ENCODE results near the gene KCNJ4. TPM values are rescaled to one million over a fixed set of nuclear protein-coding genes. Genes with fewer than 3 reads are reported as not detected.

KCNJ4 gene
- total RNA-seq, 2 donors from 2014 or later: not detected

GRCh38 chr22:38441620-38442287 is 13.2 kb downstream of the KCNJ4 start:
- Mint-ChIP-seq H3K27ac (no peak overlapping the region), H3K4me1 (peaks cover 3% of the 10 kb centered on the region), H3K36me3 (ENCODE audit: low read depth) (no peaks in the 10 kb centered on the region), H3K4me3 (no peak overlapping the region), H3K27me3 (peaks cover 41% of the 10 kb centered on the region)
- no peak for ATAC-seq
- H3K9me3 ChIP-seq (ENCODE audit: control insufficient read depth, low read length, poor library complexity, severe bottlenecking): no peaks in the 10 kb centered on the region
- DNase-seq: no peak

GRCh38 chr22:38440747-38441350 is 14.2 kb downstream of the KCNJ4 start:
- DNase-seq (no peak), ATAC-seq (no peak)
- Mint-ChIP-seq H3K27me3 (peaks cover 35% of the 10 kb centered on the region), H3K36me3 (ENCODE audit: low read depth) (no peaks in the 10 kb centered on the region), H3K27ac (peak overlapping the region; percentile 72), H3K4me1 (peaks cover 3% of the 10 kb centered on the region), H3K4me3 (no peak overlapping the region)
- no peaks in the 10 kb centered on the region for H3K9me3 ChIP-seq (ENCODE audit: control insufficient read depth, low read length, poor library complexity, severe bottlenecking)

- Mint-ChIP-seq H3K27me3 (peaks cover 26% of the 10 kb centered on the region), H3K27ac (no peak overlapping the region), H3K4me1 (peaks cover 3% of the 10 kb centered on the region), H3K36me3 (ENCODE audit: low read depth) (no peaks in the 10 kb centered on the region), H3K4me3 (no peak overlapping the region)
- ATAC-seq (no peak), DNase-seq (no peak)
- no peaks in the 10 kb centered on the region for H3K9me3 ChIP-seq (ENCODE audit: control insufficient read depth, low read length, poor library complexity, severe bottlenecking)
Measured at GRCh38 chr22:38437416-38437815, 17.6 kb downstream of the KCNJ4 start.

DNA sequence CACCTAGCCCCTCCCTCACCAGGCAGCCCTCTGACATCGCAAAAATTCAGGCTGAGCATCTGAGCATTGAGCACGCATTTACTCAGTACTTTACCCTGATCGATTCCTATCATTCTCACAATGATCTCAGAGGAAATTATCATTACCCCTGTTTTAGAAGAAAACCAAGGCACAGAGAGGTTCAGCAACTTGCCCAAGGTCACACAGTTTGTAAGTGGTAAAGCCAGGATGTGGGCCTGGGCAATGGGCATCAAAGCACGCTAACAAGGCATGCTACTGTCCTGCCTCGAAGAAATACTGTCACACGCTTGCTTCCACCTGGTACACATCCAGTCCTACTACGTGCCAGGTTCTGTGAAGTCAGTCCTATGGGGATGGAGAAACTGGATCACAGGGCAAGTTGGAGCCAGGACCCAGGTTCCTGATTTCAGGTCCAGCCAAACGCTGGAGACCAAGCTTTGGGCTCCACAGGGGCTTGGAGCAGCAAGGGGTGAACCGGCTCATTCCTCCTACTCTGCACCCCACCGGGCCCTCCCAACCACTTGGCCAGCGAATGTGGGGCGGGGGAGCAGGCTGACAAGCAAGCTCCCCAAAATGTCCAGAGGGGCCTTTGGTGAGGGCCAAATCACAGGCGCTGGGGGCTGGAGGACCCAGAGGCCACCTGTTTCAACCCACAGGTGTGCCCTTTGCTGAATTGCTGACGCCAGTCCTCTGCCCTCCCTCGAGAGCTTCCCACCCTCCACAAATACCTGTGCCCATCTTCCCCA is 18.2 kb downstream of the KCNJ4 start:
- Mint-ChIP-seq H3K27ac (no peak overlapping the region), H3K4me1 (peaks cover 3% of the 10 kb centered on the region), H3K4me3 (no peak overlapping the region), H3K27me3 (peaks cover 26% of the 10 kb centered on the region), H3K36me3 (ENCODE audit: low read depth) (no peaks in the 10 kb centered on the region)
- no peaks in the 10 kb centered on the region for H3K9me3 ChIP-seq (ENCODE audit: control insufficient read depth, low read length, poor library complexity, severe bottlenecking)
- DNase-seq (no peak), ATAC-seq (no peak)

DNA sequence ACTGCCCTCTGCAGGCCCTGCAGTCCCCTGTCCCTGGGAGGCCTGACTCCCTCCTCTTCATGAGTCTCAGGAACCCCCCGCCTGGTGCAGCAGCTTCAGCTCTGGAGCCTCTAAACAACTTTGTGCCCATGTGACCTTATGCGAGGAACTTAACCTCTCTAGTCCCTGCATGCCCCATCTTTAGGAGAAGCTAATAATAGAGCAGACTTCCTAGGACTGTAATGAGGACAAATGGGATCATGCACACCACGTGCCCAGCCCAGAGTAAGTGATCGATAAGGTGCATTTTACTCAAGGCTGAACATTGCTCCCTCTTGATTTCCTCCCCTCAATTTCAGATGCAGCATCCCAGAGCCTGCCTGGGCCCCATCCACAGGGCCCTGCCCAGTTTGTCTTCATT is 19.0 kb downstream of the KCNJ4 start:
- H3K9me3 ChIP-seq (ENCODE audit: control insufficient read depth, low read length, poor library complexity, severe bottlenecking): no peaks in the 10 kb centered on the region
- no peaks in the 10 kb centered on the region for H3K4me1 Mint-ChIP-seq
- H3K27me3 Mint-ChIP-seq: peaks cover 21% of the 10 kb centered on the region
- no peak overlapping the region for H3K27ac Mint-ChIP-seq
- H3K36me3 Mint-ChIP-seq (ENCODE audit: low read depth): no peaks in the 10 kb centered on the region
- H3K4me3 Mint-ChIP-seq: no peak overlapping the region
- no peak for ATAC-seq
- no peak for DNase-seq

DNA sequence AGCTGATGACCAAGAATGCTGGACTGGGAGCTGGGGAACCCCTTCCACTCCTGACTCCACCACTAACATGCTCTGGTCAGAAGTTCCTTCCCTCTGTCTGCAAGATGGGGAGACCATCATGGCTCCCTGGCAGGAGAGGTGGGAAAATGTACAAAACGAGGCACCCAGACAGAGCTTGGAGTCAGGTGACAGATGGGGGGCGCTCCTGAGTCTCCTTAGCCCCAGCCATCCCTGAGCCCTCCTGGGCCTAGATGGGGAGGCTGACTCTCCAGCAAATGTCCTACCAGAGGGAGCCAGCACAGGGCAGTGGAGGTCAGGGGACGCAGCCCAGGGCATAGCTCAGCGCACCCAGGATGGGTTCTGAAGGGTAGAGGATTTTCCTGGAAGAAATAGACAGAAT is 20.0 kb downstream of the KCNJ4 start:
- peaks cover 13% of the 10 kb centered on the region for H3K27me3 Mint-ChIP-seq
- no peak overlapping the region for H3K4me3 Mint-ChIP-seq
- H3K9me3 ChIP-seq (ENCODE audit: control insufficient read depth, low read length, poor library complexity, severe bottlenecking): no peaks in the 10 kb centered on the region
- no peak overlapping the region for H3K27ac Mint-ChIP-seq
- no peak for DNase-seq
- no peaks in the 10 kb centered on the region for H3K36me3 Mint-ChIP-seq (ENCODE audit: low read depth)
- H3K4me1 Mint-ChIP-seq: no peaks in the 10 kb centered on the region
- ATAC-seq: no peak

GRCh38 chr22:38433871-38434270 is 21.1 kb downstream of the KCNJ4 start:
- no peaks in the 10 kb centered on the region for H3K36me3 Mint-ChIP-seq (ENCODE audit: low read depth)
- H3K27ac Mint-ChIP-seq: no peak overlapping the region
- peaks cover 13% of the 10 kb centered on the region for H3K27me3 Mint-ChIP-seq
- no peaks in the 10 kb centered on the region for H3K9me3 ChIP-seq (ENCODE audit: control insufficient read depth, low read length, poor library complexity, severe bottlenecking)
- no peak for ATAC-seq
- no peaks in the 10 kb centered on the region for H3K4me1 Mint-ChIP-seq
- DNase-seq: no peak
- H3K4me3 Mint-ChIP-seq: no peak overlapping the region

DNA sequence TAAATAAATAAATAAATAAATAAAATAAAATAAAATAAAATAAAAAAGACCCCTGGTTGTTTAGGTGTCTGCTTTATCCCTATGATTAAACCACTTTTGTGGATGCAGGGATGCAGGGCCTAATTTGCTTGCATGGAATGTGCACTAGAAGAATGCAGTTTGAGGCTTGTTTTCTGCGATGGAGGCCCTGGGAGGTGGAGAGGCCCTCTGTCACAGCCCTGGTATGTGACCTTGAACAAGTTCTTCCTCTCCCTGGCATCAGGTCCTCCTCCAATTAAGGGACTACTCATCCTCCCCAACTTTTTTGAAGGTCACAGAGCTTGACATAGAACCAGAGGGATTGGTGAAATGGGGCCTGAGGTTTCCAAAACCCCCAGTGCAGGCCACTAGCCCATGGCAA is 22.7 kb downstream of the KCNJ4 start:
- no peak overlapping the region for H3K4me3 Mint-ChIP-seq
- no peak for ATAC-seq

GRCh38 chr22:38431266-38432010 is 23.6 kb downstream of the KCNJ4 start:
- ATAC-seq (no peak), DNase-seq (no peak)
- no peaks in the 10 kb centered on the region for H3K36me3 Mint-ChIP-seq (ENCODE audit: low read depth)
- H3K27me3 Mint-ChIP-seq: peaks cover 13% of the 10 kb centered on the region
- H3K27ac Mint-ChIP-seq: no peak overlapping the region
- no peaks in the 10 kb centered on the region for H3K4me1 Mint-ChIP-seq
- no peak overlapping the region for H3K4me3 Mint-ChIP-seq
- H3K9me3 ChIP-seq (ENCODE audit: control insufficient read depth, low read length, poor library complexity, severe bottlenecking): no peaks in the 10 kb centered on the region

More for the DNA sequence above, 22.7 kb downstream of the KCNJ4 start:
- H3K9me3 ChIP-seq (ENCODE audit: control insufficient read depth, low read length, poor library complexity, severe bottlenecking): no peaks in the 10 kb centered on the region
- H3K27ac Mint-ChIP-seq: no peak overlapping the region
- H3K36me3 Mint-ChIP-seq (ENCODE audit: low read depth): no peaks in the 10 kb centered on the region
- DNase-seq: no peak
- H3K27me3 Mint-ChIP-seq: peaks cover 13% of the 10 kb centered on the region
- no peaks in the 10 kb centered on the region for H3K4me1 Mint-ChIP-seq

- DNase-seq (no peak), ATAC-seq (no peak)
- H3K9me3 ChIP-seq (ENCODE audit: control insufficient read depth, low read length, poor library complexity, severe bottlenecking): no peaks in the 10 kb centered on the region
- peaks cover 12% of the 10 kb centered on the region for H3K27me3 Mint-ChIP-seq
- no peak overlapping the region for H3K4me3 Mint-ChIP-seq
- no peaks in the 10 kb centered on the region for H3K36me3 Mint-ChIP-seq (ENCODE audit: low read depth)
- no peak overlapping the region for H3K27ac Mint-ChIP-seq
- H3K4me1 Mint-ChIP-seq: no peaks in the 10 kb centered on the region
Measured at GRCh38 chr22:38429499-38430068, 25.4 kb downstream of the KCNJ4 start.

DNA sequence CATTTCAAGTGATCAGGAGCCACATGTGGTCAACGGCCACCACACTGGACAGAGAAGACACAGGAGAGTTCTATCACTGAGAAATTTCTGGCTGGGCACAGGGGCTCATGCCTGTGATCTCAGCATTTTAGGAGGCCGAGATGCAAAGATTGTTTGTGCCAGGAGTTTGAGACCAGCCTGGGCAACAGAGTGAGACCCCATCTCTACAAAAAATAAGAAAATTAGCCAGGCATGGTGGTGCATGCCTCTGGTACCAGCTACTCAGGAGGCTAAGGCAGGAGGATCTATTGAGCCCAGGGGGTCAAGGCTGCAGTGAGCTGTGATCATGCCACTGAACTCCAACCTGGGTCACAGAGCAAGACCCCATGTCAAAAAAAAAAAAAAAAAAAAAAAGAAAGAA is 26.3 kb downstream of the KCNJ4 start:
- Mint-ChIP-seq H3K36me3 (ENCODE audit: low read depth) (no peaks in the 10 kb centered on the region), H3K4me3 (no peak overlapping the region), H3K4me1 (no peaks in the 10 kb centered on the region), H3K27me3 (peaks cover 9% of the 10 kb centered on the region), H3K27ac (no peak overlapping the region)
- no peak for DNase-seq
- no peaks in the 10 kb centered on the region for H3K9me3 ChIP-seq (ENCODE audit: control insufficient read depth, low read length, poor library complexity, severe bottlenecking)
- ATAC-seq: no peak

DNA sequence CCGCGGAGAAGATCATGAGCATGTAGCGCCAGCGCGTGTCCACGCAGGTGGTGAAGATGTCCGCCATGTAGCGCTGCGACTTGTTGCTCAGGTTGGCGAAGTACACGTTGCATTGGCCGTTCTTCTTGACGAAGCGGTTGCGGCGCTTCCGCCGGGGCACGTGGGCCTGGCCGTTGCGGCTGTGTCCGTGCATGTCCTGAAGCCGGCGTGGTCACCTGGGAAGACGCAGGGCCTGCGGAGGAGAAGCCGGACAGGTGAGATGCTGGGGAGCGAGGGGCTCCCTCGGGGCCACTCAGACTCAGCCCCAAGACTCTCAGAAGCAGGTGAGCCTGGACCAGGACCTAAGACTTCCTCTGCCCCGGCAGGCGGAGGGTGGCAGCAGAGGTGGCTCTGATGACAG is 27.1 kb downstream of the KCNJ4 start:
- peaks cover 8% of the 10 kb centered on the region for H3K27me3 Mint-ChIP-seq
- H3K36me3 Mint-ChIP-seq (ENCODE audit: low read depth): no peaks in the 10 kb centered on the region
- no peak overlapping the region for H3K27ac Mint-ChIP-seq
- H3K4me3 Mint-ChIP-seq: no peak overlapping the region
- DNase-seq: no peak
- no peaks in the 10 kb centered on the region for H3K9me3 ChIP-seq (ENCODE audit: control insufficient read depth, low read length, poor library complexity, severe bottlenecking)
- ATAC-seq: no peak
- H3K4me1 Mint-ChIP-seq: no peaks in the 10 kb centered on the region

DNA sequence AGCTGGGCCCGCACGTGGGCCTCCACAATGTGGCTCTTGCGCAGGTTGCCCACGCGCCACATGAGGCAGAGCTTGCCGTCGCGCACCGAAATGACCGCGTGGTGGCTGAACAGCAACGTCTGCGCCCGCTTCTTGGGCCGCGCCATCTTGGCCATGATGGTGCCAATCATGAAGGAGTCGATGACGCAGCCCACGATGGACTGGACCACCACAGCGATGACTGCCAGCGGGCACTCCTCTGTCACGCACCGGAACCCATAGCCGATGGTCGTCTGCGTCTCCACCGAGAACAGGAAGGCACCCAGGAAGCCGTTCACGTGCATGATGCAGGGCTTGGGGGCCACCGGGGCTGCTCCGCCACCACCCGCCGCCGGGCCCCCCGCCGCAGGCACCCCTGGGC is 27.5 kb downstream of the KCNJ4 start:
- no peak for DNase-seq

More for the DNA sequence above, 27.5 kb downstream of the KCNJ4 start:
- H3K9me3 ChIP-seq (ENCODE audit: control insufficient read depth, low read length, poor library complexity, severe bottlenecking): no peaks in the 10 kb centered on the region
- Mint-ChIP-seq H3K27me3 (peaks cover 8% of the 10 kb centered on the region), H3K4me3 (no peak overlapping the region), H3K27ac (no peak overlapping the region), H3K36me3 (ENCODE audit: low read depth) (no peaks in the 10 kb centered on the region), H3K4me1 (no peaks in the 10 kb centered on the region)
- ATAC-seq: no peak
